ENCODE results near the gene SEPTIN10.
"Not testable (repeated sequence)": the region's sequence is repeated elsewhere in the genome, so short reads cannot be mapped to it uniquely, and the experiment has no call there.

The SEPTIN10 gene

DNA sequence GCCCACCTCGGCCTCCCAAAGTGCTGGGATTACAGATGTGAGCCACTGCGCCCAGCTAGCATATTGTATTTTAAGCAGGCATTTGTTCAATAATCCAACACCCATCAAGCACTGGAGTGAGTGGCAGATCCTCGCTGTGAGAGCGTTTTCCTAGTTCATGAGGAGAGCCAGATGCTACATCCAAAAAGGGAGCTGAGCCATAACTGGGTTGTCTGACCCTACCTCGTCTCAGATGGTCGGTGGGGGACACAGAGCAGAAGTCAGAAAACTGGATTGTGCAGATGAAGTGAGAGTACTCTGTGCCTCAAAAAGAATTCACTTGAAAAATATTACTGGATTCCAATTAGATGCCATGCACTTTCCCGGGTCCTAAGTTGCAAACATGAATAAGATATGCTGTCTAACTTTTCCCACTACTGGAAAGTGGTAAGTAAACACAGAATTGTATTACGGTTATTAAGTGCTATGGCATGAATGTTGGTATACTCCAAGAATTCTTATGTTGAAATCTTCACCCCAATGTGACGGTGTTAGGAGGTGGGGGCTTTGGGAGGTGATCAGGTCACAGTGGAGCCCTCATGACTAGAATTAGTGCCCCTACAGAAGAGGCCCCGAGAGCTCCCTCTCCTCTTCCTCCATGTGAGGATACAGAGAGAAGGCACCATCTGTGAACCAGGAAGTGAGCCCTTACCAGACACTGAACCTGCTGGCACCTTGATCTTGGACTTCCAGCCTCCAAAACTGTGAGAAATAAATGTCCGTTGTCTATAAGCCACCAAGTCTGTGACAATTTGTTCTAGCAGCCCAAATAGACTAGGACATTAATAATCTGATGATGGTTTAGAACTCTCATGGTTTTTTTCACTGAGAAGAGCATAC lies 21.9 kb upstream of the SEPTIN10 start:
- in situ Hi-C loops (cut with HindIII; ENCODE audit: low sequenced_read_pairs) = no loop called here

DNA sequence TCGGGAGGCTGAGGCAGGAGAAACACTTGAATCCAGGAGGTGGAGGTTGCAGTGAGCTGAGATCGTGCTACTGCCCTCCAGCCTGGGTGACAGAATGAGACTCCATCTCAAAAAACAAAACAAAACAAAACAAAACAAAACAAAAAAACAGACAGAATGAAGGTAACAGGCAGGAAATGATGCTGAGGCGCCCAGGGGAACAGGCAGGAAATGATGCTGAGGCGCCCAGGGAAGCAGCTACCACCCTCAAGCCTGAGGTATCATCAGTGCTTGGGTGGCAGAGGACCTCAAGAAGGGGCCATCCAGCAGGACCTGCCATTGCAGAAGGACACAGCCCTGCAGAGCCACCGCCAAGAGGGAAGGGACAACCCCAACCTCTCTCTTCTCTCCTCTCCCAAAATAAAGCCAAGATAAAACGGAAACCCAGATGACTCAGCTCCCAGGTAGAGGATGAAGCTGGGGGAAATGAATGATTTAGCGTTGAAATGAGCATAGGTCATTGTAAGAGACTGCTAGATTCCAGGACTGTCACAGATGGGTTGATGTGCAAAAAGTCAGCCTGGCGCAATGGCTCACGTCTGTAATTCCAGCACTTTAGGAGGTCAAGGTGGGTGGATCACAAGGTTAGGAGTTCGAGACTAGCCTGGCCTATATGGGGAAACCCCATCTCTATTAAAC lies 19.7 kb upstream of the SEPTIN10 start:
- in situ Hi-C loops (cut with HindIII; ENCODE audit: low sequenced_read_pairs) = no loop called here

DNA sequence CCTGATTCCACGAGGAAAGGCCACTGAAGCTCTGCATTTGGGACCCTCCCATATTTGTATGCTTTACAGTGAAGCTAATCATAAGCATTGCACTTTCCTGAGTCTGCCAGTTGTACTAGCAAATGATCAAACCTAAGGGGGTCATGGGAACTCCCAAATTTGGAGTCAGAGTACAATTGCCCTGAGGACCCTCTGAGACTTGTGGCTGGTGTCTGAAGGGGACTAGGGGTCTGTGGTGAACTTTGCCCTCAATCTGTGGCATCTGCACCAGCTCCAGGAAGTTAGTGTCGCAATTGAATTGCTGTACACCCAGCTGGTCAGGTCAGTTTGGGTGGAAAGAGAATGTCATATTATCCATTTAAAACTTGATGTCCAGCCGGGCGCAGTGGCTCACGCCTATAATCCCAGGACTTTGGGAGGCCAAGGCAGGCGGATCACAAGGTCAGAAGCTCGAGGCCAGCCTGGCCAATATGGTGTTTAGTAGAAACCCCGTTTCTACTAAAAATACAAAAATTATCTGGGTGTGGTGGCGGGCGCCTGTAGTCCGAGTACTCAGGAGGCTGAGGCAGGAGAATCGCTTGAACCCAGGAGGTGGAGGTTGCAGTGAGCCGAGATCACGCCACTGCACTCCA lies 18.5 kb upstream of the SEPTIN10 start:
- in situ Hi-C loops (cut with HindIII; ENCODE audit: low sequenced_read_pairs) = no loop called here

DNA sequence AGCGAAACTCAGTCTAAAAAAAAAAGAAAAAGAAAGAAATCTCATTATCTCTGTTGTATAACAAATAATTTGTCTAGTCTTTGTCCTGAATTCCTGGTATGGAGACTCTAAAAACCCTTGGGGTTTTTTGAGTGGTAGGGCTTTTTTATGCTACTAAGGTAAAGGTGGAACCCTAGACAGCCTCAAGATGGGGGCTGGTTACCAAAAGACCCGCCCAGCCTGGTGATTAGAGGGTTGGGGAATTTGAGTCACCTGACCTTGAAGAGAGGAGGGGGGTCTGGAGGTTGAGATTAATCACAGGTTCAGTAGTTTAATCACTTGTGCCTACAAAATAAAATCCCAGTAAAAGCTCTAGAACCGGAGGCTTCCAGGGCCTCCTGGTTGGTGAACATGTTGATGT lies 18.0 kb upstream of the SEPTIN10 start:
- in situ Hi-C loops (cut with HindIII; ENCODE audit: low sequenced_read_pairs) = no loop called here

DNA sequence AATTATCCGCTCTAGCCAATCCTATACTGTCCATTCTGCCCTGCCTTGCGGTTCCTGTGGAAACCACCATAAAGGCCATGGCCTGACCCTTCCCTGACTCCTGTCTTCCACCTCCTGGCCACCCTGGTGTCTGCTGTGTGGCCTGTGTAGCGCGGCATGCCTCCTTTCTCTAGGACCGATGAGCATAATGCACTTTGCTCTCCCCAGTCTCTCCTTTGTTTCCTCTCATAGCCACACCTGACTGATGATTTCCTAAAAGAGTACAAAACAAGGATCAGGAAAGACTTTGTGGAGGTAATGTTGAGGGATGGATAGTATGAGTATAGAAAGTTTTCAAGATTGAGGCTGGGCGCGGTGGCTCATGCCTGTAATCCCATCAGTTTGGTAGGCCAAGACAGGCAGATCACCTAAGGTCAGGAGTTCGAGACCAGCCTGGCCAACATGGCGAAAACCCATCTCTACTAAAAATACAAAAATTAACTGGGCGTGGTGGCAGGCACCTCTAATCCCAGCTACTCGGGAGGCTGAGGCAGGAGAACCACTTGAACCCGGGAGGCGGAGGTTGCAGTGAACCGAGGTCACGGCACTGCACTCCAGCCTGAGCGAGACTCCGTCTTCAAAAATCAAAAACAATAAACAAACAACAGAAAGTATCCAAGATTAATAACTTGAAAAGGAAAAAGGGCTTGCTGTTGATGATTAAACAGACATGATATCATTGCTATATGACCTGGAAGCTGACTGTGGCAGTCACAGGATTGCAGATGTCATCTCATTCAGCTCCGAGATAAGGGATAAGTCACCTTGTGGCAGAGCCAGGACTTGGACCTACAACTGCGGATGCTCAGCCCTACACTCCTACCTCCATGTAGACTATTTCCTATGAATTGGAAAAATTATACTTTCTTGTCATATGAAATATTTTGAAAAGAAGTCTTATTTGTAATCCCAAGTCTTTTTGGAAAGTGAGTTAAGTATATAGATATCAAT lies 17.0 kb upstream of the SEPTIN10 start:
- in situ Hi-C loops (cut with HindIII; ENCODE audit: low sequenced_read_pairs) = no loop called here

DNA sequence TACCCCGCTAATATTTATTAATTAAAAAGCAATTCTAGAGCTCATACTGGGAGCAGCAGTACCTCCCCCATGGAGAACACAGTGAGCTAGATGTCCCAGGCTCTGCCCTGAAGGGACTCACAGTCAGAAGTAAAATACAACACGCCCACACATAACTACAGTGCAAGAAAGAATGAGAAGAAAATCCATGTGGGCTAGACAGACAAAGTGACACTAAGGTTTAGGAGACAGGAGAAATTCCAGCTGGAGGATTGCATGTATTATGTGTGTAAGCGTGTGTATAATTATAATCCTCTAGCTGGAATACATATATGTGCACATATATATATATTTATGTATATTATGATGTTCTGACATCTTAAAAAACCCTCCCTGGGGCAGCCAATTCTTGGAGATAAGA lies 16.1 kb upstream of the SEPTIN10 start:
- in situ Hi-C loops (cut with HindIII; ENCODE audit: low sequenced_read_pairs) = no loop called here

DNA sequence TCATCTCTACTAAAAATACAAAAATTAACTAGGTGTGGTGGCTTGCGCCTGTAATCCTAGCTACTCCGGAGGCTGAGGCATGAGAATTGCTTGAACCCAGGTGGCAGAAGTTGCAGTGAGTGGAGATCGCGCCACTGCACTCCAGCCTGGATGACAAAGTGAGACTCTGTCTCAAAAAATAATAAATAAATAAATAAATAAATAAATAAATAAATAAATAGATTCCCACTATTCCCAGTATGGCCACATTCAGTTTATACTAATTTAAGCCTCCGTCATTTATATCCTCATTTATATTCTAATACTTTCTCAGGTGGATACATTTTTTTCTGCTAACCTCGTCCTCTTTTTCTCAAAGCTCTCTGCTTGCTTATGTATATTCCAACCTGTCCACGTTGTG lies 14.6 kb upstream of the SEPTIN10 start:
- in situ Hi-C loops (cut with HindIII; ENCODE audit: low sequenced_read_pairs) = not testable (repeated sequence)

DNA sequence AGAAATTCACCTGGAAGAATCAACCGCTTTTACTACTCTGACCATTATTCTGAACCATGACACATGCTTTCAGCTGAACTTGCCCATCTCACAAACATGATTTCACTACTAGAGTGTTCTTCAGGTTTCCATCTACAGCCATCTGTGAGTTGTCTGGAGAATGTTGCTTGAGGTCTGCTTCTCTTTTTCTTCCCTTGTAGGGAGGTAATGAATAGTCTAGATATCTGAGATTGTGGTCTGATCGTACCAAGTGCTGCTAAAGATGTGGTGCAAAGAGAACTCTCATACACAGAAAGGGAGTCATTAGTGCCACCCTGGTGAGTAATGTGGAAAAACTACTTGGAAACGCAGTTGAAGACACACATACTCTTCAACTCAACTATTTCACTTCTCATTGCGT lies 10.6 kb upstream of the SEPTIN10 start:
- in situ Hi-C loops (cut with HindIII; ENCODE audit: low sequenced_read_pairs) = no loop called here

DNA sequence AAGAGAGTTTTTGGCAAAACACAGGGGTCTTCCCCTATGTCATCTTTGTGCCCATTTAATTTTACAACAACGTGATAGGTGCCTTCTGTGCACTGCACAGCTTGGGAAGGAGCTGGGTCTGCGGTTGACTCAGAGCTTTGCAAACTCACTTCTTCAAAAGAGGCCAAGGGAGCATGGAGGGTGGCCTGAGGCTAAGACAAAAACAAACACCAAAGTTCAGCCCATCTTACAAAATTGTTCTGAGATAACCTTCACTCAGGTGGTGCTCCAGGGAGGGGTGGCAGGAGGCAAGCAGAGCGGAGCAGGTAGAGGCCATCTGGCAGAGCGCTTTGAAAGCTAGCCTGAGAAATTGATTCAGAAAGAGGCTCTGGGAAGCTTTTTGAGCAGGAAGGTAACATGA lies 10.2 kb upstream of the SEPTIN10 start:
- in situ Hi-C loops (cut with HindIII; ENCODE audit: low sequenced_read_pairs) = no loop called here

DNA sequence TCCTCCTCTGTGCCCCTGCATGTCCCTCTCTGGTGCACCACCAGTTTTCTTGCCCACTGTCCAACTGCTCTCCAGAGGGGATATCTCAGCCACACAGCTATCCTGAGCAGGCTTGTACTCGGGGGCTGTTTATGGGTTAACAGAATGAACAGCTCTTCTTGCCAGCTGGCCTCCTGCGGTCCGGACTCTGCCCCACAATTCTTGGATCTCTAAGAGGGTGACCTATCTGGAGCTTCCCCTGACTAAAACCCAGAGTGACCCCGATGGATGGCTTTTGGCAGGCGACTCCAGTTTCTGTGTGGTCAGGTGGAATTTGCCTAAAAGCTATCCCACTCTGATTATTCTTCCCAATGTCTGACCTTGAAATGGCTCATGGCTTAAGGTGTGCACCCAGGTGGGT lies 9.5 kb upstream of the SEPTIN10 start:
- in situ Hi-C loops (cut with HindIII; ENCODE audit: low sequenced_read_pairs) = no loop called here

DNA sequence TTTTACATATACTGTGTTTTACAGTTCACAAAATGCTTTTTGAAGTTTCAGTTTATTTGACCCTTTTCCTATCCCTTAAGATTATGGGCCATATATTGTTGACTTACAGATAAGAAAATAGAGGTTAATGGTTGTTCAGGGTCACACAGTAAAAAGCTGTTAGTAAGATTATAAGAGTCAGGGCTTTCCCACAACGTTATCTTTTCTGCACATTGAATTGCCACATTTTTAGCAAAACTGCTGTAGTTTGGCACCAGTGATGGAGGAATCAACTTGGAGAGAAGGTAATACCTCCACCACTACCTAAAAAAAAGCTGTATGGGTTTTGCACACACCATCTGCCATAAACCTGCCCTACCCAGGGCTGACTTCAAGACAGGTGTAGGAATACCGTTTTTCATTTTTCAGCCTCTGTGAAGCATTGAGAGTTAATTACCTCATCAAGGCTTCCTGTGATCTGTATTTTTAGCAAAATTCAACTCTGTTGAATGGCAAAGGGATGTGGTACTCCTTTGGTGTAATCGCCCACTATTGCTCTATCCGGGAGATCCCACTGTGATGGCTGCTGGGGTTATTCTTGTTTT lies 5.4 kb upstream of the SEPTIN10 start:
- in situ Hi-C loops (cut with HindIII; ENCODE audit: low sequenced_read_pairs) = no loop called here

DNA sequence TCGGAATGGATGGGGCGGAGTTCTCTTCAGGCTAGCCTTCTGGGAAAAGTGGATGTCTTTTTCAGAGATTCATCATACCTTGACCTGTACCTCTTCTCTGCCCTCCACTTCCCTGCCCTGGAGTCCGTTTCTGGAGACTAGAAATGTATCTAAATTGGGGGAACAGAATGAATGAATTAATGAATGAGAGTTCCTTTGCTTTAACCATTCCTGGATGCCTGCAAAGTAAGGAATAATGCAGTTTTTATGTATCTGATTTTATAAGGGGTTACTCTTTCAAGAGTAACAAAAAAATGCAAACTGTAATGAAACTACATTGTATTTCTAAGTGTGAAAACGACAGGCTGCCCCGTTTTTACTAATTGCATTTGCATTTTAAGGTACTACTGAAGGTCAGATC lies 2.4 kb upstream of the SEPTIN10 start:
- in situ Hi-C loops (cut with HindIII; ENCODE audit: low sequenced_read_pairs) = no loop called here

DNA sequence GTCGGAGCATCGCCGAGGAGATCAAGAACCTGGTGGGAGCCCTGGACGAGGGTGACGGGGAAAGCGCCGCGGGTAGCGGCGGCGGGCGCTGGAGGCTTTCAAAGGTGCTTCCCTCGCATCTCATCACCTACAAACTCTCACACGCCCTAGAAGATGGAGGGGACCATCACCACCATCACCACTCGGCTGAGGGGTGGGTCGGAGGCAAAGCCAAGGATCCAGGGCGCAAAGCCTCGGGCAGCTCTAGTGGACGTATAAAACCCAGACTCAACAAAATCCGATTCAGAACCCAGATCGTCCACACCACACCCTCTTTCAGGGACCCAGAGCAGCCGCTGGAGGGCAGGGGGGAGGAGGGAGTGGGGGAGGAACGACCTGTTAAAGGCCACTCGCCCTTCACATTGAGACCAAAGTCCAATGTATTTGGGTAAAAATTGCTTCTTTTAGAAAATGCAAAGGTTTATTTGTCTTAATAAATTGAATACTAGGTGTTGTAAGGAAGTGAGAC lies 1.9 kb upstream of the SEPTIN10 start:
- in situ Hi-C loops (cut with HindIII; ENCODE audit: low sequenced_read_pairs) = no loop called here

DNA sequence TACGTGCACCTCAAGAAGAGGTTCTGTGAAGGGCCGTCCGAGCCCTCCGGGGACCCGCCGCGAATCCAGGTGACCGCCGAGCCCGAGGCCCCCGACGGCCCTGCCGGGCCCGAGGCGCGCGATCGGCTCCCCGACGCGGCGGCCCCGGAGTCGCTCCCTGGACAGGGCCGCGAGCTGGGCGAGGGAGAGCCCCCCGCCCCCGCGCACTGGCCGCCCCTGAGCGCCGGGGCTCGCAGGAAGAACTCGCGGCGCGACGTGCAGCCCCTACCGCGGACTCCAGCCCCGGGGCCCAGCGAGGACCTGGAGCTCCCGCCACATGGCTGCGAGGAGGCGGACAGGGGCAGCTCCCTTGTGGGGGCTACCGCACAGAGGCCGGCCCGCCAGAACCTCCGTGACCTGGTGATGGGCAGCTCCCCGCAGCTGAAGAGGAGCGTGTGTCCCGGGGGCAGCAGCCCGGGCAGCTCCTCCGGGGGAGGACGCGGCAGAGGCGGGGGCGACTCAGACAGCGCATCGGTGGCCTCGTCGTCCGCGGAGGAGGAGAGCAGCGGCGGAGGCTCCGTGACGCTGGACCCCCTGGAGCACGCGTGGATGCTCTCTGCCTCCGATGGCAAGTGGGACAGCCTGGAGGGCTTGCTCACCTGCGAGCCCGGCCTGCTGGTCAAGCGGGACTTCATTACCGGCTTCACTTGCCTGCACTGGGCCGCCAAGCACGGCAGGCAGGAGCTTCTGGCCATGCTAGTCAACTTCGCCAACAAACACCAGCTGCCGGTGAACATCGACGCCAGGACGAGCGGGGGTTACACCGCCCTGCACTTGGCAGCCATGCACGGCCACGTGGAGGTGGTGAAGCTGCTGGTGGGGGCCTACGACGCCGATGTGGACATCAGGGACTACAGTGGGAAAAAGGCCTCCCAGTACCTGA lies 1.2 kb upstream of the SEPTIN10 start:
- in situ Hi-C loops (cut with HindIII; ENCODE audit: low sequenced_read_pairs) = no loop called here

DNA sequence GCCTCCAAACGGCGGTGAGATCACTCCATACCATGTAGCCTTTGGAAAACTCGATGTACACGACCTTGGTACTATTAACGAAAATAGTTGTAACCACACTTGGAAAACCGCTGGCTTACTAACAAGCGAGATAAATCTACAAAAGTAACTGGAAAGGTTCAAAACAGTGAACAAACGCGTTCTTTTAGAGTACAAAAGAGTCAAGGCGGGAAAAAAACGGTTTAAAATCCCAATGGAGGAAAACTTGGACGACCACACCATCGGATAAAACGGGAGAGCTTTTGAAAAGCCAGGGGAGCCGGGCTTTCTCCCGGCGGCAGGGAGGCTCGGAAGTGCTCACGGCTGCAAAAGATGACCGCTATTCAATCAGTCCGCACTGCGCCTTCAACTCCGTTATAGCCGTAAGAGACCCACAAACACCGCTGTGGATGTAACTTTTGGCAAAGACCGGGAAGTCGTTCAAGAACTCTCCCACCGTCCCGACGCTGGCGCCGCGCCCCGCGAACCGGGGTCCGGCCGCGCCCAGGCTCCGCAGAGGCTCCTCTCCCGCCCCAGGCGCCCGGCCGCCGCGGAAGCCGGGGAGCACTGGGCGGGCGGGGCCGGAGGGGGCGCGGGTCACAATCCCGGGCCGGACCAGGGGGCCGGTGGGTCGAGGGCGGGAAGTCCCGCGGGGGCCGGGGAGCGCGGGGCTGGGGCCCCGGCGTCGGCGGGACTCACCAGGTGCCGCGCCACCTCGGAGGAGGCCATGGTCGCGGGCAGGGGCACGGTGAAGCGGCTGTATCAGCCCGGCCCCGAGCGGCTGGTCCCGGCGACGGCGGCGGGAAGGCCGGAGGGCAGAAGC lies 465 bp downstream of the SEPTIN10 start:
- in situ Hi-C loops (cut with HindIII; ENCODE audit: low sequenced_read_pairs) = no loop called here

DNA sequence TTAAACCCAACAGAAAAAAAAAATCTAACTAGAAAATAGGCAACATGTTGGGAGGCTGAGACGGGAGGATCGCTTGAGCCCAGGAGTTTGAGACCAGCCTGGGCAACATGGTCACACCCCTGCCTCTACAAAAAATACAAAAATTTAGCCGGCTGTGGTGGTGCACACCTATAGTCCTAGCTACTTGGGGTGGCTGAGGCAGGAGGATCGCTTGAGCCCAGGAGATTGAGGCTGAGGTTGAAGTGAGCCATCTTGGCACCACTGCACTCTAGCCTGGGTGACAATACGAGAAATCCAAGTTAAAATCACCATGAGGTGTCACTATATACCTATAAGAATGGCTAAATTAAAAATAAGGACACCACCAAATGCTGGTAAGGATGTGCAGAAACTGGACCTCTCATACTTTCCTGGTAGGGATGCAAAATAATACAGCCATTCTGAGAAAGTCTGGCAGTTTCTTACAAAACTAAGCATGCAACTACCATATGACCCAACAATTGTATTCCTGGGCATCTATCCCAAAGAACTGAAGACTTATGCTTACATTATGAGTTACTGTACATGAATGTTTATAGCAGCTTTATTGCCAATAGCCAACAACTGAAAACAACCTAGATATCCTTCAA lies 2.2 kb downstream of the SEPTIN10 start:
- in situ Hi-C loops (cut with HindIII; ENCODE audit: low sequenced_read_pairs) = no loop called here

DNA sequence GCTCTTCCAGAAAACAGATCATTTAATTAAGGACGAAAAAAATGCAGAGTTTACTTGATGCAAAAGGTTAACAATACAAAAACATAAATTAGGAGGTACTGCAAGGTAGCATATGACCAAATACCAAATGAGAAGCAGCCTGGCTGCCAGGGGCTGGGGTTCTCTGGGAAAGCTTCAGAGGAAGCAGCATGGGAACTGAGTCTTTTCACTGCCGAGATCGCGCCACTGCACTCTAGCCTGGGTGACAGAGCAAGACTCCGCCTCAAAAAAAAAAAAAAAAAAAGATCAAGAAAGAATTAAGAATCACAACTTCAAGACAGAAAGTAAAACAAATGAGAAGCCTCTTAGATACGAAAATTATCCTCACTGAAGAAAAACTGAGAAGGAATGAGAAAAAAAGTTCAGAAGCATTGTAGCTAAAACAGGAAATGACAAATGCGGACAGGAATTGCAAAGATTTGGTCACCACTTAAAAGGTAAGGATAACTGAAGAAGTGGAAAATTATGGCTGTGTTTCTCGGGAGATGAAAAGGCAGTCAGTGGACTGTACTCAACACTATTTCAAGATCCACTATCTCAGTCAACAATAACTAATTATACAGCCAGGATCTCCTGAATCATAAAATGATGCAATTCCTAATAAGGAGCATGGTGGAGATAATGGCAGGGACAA lies 4.3 kb downstream of the SEPTIN10 start:
- in situ Hi-C loops (cut with HindIII; ENCODE audit: low sequenced_read_pairs) = no loop called here

Data from DLD1 (cell line).